Stimulated activated naive CD8-positive, alpha-beta T cell treated with anti-CD3 and anti-CD28 coated beads, Interleukin-15, Interleukin-2, amounts not matched to agents 100 ng/mL and 50 ng/mL, for 24 hours (primary cell): ENCODE results near the gene RNF187.
"Not testable (repeated sequence)": the region's sequence is repeated elsewhere in the genome, so short reads cannot be mapped to it uniquely, and the experiment has no call there.

Source experiments
- H3K27ac Mint-ChIP-seq: one replicate; pipeline ENCODE4 v1.8.0; 2021; ENCODE audit warnings: mild to moderate bottlenecking, mixed read lengths
- H3K27me3 Mint-ChIP-seq: one replicate; pipeline ENCODE4 v1.8.0; 2021; ENCODE audit warnings: mixed read lengths
- H3K36me3 Mint-ChIP-seq: one replicate; pipeline ENCODE4 v1.8.0; 2021; ENCODE audit warnings: low read depth, mixed read lengths
- H3K4me1 Mint-ChIP-seq: one replicate; pipeline ENCODE4 v1.8.0; 2021; ENCODE audit warnings: low read depth, mixed read lengths
- H3K4me3 Mint-ChIP-seq: one replicate; pipeline ENCODE4 v1.8.0; 2021; ENCODE audit warnings: mild to moderate bottlenecking, mixed read lengths
- H3K9me3 Mint-ChIP-seq: one replicate; pipeline ENCODE4 v1.8.0; 2021; ENCODE audit warnings: mixed read lengths

RNF187 gene

DNA sequence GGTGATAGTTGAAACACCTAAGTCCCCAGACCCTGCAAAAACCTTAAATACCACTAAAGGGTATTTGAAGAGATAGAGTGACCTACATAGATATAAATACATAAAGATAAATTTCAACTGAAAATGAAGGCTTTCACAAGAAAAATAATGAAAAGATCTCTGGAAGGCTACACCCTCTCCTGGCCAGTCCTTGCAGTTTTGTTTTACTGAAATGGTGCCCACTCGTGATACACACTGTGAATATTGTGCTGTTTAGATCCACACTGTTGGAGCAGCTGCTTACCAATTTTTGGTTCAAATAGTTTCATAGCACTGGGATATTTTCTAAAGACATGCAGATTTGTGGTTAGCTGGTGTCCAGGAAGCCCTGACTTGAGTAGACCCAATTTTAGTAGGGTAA is 31.5 kb upstream of the RNF187 start:
- peak overlapping the region; percentile 59 for H3K4me3 Mint-ChIP-seq
- peaks cover 7% of the 10 kb centered on the region for H3K27me3 Mint-ChIP-seq
- H3K27ac Mint-ChIP-seq, result no peak overlapping the region
- no peaks in the 10 kb centered on the region for H3K9me3 Mint-ChIP-seq
- peaks cover 7% of the 10 kb centered on the region for H3K36me3 Mint-ChIP-seq
- peaks cover 36% of the 10 kb centered on the region for H3K4me1 Mint-ChIP-seq

DNA sequence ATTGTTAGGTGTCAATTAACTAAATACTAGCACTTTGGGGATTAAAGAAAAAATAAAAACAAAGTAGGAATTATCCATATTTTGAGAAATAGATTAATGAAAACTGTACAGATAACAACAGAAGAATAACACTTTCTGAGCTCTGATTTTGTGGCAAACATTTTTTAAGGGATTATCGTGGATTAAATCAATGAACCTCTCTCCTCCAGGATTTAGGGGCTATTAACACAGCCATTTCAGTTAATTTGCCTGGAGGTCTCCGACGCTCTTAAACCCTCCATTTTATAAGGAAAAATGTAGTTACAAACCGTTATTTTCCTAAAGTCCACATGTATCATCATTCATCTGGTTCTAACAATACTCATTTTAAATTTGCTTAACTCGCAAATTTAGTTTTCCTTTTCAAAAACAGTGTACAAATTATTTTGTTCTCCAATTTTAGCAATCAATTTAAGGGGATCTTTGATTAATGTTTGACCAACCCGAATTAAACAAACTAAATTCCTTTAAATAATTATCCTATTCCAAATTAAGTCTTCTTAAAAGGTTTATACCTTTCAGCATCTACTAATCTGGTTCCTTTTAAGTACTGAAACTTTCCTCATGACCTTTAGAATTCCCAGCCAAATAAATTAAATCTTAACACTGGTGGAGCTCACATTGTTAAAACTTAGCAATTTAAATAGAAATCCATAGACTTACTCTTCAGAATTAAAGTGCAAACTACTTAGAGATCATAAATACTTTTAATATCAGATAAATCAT is 30.7 kb upstream of the RNF187 start:
- peak overlapping the region; percentile 93 for H3K27ac Mint-ChIP-seq
- no peaks in the 10 kb centered on the region for H3K9me3 Mint-ChIP-seq
- peak overlapping the region; percentile 97 for H3K4me3 Mint-ChIP-seq
- peaks cover 11% of the 10 kb centered on the region for H3K36me3 Mint-ChIP-seq
- peaks cover 41% of the 10 kb centered on the region for H3K4me1 Mint-ChIP-seq
- peaks cover 14% of the 10 kb centered on the region for H3K27me3 Mint-ChIP-seq

DNA sequence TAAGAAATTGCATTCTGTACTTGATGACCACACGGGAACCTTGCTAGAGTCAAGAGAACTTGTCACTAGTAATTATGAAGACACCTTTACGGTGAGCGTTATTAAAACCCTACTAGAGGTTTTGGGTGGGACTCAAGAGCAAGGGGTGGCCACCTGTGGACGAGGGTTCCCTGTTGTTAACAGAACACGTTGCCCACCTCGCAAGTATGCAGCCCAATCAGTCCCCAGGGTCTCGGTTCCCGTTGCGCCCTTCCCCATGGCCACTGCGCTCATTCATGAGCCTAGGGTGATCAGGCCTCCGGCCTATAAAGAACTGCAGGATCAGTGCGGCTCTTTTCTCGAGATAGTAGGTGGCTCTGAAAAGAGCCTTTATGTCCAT is 30.2 kb upstream of the RNF187 start:
- Mint-ChIP-seq H3K36me3 (peaks cover 11% of the 10 kb centered on the region), H3K27ac (peak overlapping the region; percentile 93), H3K4me3 (peak overlapping the region; percentile 97), H3K4me1 (peaks cover 41% of the 10 kb centered on the region), H3K27me3 (peaks cover 18% of the 10 kb centered on the region), H3K9me3 (no peaks in the 10 kb centered on the region)

DNA sequence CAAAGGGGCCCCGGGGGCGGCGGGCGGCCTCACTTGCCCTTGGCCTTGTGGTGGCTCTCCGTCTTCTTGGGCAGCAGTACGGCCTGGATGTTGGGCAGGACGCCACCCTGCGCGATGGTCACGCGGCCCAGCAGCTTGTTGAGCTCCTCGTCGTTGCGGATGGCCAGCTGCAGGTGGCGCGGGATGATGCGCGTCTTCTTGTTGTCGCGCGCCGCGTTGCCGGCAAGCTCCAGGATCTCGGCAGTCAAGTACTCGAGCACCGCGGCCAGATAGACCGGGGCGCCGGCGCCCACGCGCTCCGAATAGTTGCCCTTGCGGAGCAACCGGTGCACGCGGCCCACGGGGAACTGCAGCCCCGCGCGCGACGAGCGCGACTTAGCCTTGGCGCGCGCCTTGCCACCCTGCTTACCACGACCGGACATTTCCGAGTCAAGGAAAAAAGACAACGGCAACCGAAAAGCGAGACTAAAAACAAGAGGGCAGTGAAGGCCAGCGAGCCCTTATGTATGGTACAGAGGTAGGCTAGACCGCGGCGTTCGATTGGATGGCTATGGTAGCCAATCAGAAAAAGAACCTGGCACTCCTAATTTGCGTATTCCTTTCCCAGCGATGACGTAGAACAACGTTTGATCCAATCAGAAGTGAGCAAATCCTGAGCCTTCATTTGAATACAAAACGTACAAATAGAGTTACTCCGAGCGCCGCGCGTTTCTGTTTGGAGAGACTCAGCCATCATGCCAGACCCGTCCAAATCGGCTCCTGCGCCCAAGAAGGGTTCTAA is 29.6 kb upstream of the RNF187 start:
- H3K36me3 Mint-ChIP-seq, result peaks cover 11% of the 10 kb centered on the region
- peaks cover 44% of the 10 kb centered on the region for H3K4me1 Mint-ChIP-seq
- no peaks in the 10 kb centered on the region for H3K9me3 Mint-ChIP-seq

DNA sequence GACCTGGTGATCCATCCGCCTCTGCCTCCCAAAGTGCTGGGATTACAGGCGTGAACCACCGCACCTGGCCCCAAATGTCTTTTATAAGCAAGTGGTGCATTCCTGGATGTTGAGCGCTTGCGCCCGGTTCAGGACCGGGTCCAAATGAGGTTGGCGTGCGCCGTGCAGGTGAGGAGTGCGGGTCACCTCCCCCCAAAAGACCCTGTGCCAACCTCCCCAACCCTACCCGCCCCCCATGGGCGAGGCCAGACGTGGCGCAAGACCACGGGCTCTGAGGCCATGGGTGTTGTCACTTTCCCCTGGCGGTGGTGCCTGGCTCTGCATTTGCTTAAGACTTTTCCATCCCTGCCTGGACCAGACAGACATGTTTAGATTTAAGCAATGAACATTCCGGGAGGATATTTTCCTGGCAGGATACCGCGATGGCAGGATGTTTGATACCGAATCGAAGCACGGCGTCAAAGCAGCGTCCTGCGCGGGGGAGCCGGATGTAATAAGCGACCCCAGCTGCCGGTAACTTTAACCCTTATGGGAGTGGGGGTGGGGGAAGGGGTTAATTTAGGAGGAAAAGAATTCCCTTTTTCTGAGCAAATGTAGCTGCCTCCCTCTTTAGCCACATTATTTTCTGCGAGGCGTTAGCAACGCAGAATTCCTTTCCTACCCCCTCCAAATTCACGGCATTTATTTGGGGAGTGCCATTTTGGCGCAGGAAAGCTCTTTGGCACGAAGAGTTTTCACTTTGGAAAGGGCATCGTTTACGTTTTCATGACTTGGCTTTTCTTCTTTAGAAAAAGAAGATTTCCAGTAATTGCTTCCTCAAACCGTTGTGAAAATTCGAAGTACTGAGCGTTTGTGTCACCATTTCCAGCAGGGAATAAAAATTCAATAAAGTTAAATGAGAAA is 27.8 kb upstream of the RNF187 start:
- Mint-ChIP-seq H3K9me3 (no peaks in the 10 kb centered on the region), H3K36me3 (peaks cover 7% of the 10 kb centered on the region), H3K27me3 (peaks cover 32% of the 10 kb centered on the region), H3K27ac (peak overlapping the region; percentile 61), H3K4me3 (peak overlapping the region; percentile 97), H3K4me1 (peaks cover 61% of the 10 kb centered on the region)

More for the DNA sequence above, 29.6 kb upstream of the RNF187 start:
- H3K4me3 Mint-ChIP-seq, result peak overlapping the region; percentile 97
- H3K27me3 Mint-ChIP-seq, result peaks cover 22% of the 10 kb centered on the region
- H3K27ac Mint-ChIP-seq, result peak overlapping the region; percentile 93

DNA sequence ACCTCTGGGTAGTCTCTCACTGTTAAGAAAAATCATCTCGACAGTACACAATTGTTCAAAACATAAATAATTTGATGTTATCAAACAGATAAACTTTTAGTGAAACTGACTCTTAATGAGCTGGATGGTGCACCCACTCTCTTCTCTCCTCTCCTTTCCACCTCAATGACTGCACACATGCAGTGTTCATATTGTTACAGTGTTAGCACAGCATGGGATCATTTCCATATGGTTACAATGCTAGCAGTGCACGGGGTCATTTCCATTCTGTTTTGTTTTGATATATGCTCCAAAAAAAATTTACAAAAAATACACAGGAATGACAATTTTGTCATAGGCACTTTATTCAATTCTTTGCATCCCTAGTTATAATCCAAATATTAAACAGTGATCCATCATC is 26.4 kb upstream of the RNF187 start:
- peaks cover 72% of the 10 kb centered on the region for H3K4me1 Mint-ChIP-seq

DNA sequence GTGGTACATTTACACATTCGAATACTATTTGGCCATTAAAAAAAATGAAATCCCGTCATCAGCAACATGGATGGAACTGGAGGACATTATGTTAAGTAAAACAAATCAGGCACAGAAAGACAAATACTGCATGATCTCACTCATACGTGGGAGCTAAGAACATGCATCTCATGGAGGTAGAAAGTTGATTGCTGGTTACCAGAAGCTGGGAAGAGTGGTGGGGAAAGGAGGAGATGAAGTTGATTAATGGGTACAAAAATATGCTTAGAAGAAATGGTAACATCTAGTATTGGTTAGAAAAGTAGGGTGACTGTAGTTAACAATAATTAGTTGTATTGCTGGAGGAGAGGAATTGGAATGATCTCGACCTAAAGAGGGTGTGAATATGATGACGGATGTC is 24.6 kb upstream of the RNF187 start:
- peaks cover 4% of the 10 kb centered on the region for H3K36me3 Mint-ChIP-seq
- H3K9me3 Mint-ChIP-seq, result no peaks in the 10 kb centered on the region
- no peak overlapping the region for H3K27ac Mint-ChIP-seq
- peaks cover 46% of the 10 kb centered on the region for H3K27me3 Mint-ChIP-seq
- peak overlapping the region; percentile 90 for H3K4me3 Mint-ChIP-seq
- H3K4me1 Mint-ChIP-seq, result peaks cover 66% of the 10 kb centered on the region

More for the DNA sequence above, 26.4 kb upstream of the RNF187 start:
- peaks cover 42% of the 10 kb centered on the region for H3K27me3 Mint-ChIP-seq
- no peak overlapping the region for H3K4me3 Mint-ChIP-seq
- no peaks in the 10 kb centered on the region for H3K9me3 Mint-ChIP-seq
- H3K27ac Mint-ChIP-seq, result no peak overlapping the region
- H3K36me3 Mint-ChIP-seq, result peaks cover 4% of the 10 kb centered on the region

DNA sequence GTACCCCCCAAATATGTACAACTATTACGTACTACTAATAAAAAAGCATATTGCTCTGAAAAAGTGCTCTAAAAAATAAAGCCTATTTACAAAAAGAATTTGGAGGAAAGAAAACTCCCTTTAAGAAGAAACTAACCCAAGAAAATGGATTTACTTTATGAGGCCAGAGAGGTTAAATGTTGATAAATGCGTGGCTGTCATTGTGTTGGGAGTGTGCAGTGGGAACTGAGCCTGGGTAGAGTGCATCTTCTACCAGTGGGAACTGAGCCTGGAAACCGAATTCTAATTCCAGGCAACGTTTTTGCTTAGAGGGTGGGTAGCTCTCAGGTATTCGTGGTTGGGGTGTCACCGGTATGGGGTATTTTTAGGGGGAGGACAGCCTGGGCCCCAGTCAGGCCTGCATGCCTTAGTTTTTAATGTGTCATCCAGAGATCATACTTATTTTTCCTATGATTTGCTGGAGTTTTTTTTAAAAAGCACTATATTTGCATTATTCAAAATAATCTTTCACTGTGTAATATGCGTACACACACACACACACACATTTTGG is 24.1 kb upstream of the RNF187 start:
- Mint-ChIP-seq H3K4me1 (peaks cover 63% of the 10 kb centered on the region), H3K27ac (peak overlapping the region; percentile 83), H3K4me3 (peak overlapping the region; percentile 90)

DNA sequence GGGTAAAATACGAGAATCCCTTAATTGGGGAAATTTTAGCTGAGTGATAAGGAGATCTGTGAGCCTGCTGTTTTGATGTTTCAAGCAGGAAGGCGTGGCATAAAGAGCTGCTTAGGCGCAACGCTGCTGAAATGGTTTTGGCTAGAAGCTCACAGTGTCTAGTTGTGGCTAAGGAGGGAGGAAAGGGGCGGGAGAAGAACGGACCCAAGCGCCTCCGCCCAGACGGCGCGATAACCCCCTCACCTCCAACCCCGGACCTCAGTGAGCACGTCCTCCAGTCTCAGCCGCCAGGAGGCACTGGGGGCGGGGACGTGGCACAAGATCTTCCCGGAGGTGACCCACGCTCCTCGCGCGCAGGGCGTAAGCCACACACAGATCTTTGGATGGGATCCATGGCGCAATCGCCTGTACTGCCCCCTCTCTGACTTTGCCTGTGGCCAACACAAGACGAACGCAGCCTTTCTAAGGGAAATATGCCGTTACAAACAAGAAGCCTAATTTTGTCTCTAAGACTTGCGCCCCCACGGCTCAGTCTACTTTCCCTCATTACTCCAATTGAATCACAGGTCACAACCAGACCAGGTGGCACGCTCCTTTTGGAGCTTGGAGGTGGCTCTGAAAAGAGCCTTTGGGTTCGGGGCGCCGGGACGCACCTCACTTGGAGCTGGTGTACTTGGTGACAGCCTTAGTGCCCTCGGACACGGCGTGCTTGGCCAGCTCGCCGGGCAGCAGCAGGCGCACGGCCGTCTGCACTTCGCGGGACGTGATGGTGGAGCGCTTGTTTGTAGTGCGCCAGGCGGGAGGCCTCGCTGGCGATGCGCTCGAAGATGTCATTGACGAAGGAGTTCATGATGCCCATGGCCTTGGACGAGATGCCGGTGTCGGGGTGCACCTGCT is 23.4 kb upstream of the RNF187 start:
- no peaks in the 10 kb centered on the region for H3K9me3 Mint-ChIP-seq
- H3K27ac Mint-ChIP-seq, result peak overlapping the region; percentile 83
- peak overlapping the region; percentile 90 for H3K4me3 Mint-ChIP-seq
- peaks cover 57% of the 10 kb centered on the region for H3K4me1 Mint-ChIP-seq
- H3K27me3 Mint-ChIP-seq, result peaks cover 55% of the 10 kb centered on the region
- H3K36me3 Mint-ChIP-seq, result peaks cover 4% of the 10 kb centered on the region

More for the DNA sequence above, 24.1 kb upstream of the RNF187 start:
- no peaks in the 10 kb centered on the region for H3K9me3 Mint-ChIP-seq
- H3K27me3 Mint-ChIP-seq, result peaks cover 50% of the 10 kb centered on the region
- peaks cover 4% of the 10 kb centered on the region for H3K36me3 Mint-ChIP-seq

DNA sequence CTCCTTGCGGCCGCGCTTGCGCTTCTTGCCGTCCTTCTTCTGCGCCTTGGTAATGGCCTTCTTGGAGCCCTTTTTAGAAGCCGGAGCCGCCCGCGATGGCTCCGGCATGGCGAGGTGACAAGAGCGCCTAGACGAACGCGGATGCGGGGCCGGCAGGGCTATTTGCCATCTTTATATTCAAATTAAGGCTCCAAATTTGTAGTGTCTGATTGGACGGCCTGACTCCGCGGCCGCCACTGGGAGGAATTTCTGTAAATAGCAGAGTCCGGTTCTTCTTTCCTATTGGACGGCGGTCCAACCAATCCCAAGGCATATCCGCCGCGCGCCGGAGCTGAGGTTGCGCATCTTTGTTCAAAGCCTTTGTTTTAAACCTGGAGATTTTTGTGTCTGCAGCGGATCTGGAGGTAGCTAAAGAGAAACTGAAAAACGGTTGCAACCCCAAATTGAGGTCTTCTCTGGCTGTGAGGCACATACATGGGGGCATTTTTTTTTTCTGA is 22.6 kb upstream of the RNF187 start:
- H3K4me3 Mint-ChIP-seq, result peak overlapping the region; percentile 90
- no peaks in the 10 kb centered on the region for H3K9me3 Mint-ChIP-seq

DNA sequence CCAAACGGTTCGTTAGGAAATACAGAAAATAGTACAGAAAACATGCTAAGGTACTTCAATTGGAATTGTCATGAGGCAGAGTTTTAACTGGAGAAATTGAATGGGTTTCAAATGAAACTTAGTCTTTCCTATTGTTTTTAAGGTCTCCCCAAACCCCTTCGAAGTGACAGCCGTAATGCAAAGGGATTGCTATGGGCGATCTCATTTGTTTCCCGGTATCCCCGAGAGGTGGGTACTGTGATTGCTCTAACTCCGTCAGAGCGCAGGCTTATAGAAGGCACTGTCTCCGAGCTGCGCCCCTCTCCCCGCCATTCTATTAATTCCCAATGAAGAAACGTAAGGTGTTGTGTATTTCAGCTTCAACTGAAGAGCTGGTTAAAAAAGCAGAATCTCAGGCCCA is 22.0 kb upstream of the RNF187 start:
- Mint-ChIP-seq H3K27ac (peak overlapping the region; percentile 57), H3K4me3 (peak overlapping the region; percentile 90), H3K9me3 (no peaks in the 10 kb centered on the region), H3K4me1 (peaks cover 52% of the 10 kb centered on the region), H3K36me3 (peaks cover 4% of the 10 kb centered on the region), H3K27me3 (peaks cover 65% of the 10 kb centered on the region)

More for the DNA sequence above, 22.6 kb upstream of the RNF187 start:
- Mint-ChIP-seq H3K4me1 (peaks cover 52% of the 10 kb centered on the region), H3K27ac (peak overlapping the region; percentile 83), H3K36me3 (peaks cover 4% of the 10 kb centered on the region), H3K27me3 (peaks cover 60% of the 10 kb centered on the region)

DNA sequence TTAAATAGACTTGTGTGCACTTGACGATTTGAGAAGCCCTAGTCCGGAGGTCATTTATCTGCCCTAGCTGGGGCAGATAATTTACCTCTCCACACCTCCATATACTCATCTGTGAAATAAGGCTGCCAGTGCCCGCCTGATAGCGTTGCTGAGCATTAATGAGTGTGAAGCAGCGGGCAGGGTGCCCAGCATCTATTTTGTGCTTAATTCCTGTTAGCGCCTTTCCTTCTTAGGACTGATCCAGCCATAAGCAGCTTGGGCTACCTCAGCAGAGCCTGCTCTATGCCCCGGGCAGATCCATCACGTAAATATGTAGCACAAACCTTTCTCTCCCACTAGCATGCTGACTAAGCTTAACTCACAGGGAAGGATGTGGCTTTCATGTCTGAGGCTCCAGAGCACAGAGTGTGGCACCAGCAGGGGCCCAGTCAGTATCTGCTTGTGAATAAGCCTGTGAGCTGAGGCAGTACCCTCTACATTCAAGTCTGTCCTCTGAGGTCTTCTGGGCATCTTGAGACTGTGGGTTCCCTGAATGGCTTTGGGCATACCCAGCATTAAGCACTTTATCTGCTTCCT is 21.5 kb upstream of the RNF187 start:
- H3K4me3 Mint-ChIP-seq, result peak overlapping the region; percentile 90
- H3K36me3 Mint-ChIP-seq, result peaks cover 4% of the 10 kb centered on the region
- no peaks in the 10 kb centered on the region for H3K9me3 Mint-ChIP-seq
- H3K27ac Mint-ChIP-seq, result peak overlapping the region; percentile 57
- H3K4me1 Mint-ChIP-seq, result peaks cover 46% of the 10 kb centered on the region
- peaks cover 66% of the 10 kb centered on the region for H3K27me3 Mint-ChIP-seq

DNA sequence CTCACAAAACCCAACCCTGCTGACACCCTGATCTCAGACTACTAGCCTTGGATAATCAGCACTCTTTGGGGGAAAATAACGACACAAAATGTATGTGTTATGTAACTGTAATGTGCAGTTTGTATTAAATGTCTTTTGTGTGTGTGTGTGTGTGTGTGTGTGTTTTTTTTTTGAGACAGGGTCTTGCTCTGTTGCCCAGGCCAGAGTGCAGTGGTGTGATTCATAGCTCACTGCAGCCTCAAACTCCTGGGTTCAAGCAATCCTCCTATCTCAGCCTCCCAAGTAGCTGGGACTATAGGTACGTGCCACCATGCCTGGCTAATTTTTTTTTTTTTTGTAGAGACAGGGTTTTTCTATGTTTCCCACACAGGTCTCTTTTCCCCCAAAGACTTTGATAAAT is 19.0 kb upstream of the RNF187 start:
- not testable (repeated sequence) for H3K9me3 Mint-ChIP-seq, H3K4me3 Mint-ChIP-seq, H3K36me3 Mint-ChIP-seq, H3K27ac Mint-ChIP-seq
- Mint-ChIP-seq H3K27me3 (peaks cover 65% of the 10 kb centered on the region), H3K4me1 (peaks cover 49% of the 10 kb centered on the region)
